ENCODE measurements around the gene ADGRA3. TPM values are rescaled to one million over a fixed set of nuclear protein-coding genes. Genes with fewer than 3 reads are reported as not detected.

Gene ADGRA3
- total RNA-seq, 2 experiments from 2014 or later, result 2.3 to 3.1 TPM

GRCh38 chr4:22490718-22491315, 25.0 kb downstream of the ADGRA3 start:
- ATAC-seq (no peak), DNase-seq (no peak)
- Mint-ChIP-seq H3K4me1 (ENCODE audit: low read depth) (no peaks in the 10 kb centered on the region), H3K36me3 (ENCODE audit: low read depth) (peaks cover 2% of the 10 kb centered on the region), H3K4me3 (no peak overlapping the region), H3K9me3 (ENCODE audit: insufficient read depth) (no peaks in the 10 kb centered on the region), H3K27me3 (ENCODE audit: low read depth) (no peaks in the 10 kb centered on the region), H3K27ac (no peak overlapping the region)
- ChIA-PET POLR2A (no interaction called here), CTCF (no interaction called here)

DNA sequence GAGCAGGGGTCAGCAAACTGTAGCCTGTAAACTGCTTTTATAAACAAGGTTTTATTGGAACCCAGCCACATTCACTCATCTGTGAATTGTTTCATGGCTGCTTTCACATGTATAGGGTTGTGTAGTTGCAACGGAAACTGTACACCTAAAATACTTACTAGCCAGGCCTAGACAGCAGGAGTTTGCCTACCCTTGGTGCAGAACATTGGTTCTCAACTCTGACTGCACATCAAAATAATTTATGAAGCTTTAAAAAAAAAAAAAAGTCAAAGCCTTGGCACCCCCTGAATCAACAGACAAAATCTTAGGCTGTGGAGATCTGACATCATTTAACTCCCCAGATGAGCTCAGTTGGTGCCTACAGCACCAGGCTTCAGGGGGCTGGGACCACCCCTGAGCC, 27.8 kb downstream of the ADGRA3 start:
- ChIA-PET POLR2A (no interaction called here), CTCF (no interaction called here)
- H3K36me3 Mint-ChIP-seq (ENCODE audit: low read depth), result peaks cover 2% of the 10 kb centered on the region

DNA sequence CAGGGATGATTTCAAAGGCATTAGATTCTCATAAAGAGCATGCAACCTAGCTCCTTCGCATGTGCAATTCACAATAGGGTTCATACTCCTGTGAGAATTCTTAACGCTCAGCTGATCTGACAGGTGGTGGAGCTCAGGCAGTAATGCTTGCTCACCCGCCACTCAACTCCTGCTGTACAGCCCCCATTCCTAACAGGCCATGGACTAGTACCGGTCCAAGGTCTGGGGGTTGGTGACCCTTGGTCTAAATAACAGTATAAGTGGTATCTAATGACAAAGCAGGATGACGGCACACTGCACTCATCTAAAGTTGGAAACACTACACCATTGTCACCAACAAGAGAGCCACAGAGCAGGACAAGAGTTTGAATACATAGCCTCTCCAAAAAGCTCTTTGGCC, 28.5 kb downstream of the ADGRA3 start:
- no peak overlapping the region for H3K27ac Mint-ChIP-seq
- no peak overlapping the region for H3K4me3 Mint-ChIP-seq

More for the DNA sequence above, 27.8 kb downstream of the ADGRA3 start:
- H3K27ac Mint-ChIP-seq, result no peak overlapping the region
- peaks cover 11% of the 10 kb centered on the region for H3K4me1 Mint-ChIP-seq (ENCODE audit: low read depth)
- no peaks in the 10 kb centered on the region for H3K9me3 Mint-ChIP-seq (ENCODE audit: insufficient read depth)
- no peak for ATAC-seq
- no peak overlapping the region for H3K4me3 Mint-ChIP-seq
- no peak for DNase-seq
- no peaks in the 10 kb centered on the region for H3K27me3 Mint-ChIP-seq (ENCODE audit: low read depth)

DNA sequence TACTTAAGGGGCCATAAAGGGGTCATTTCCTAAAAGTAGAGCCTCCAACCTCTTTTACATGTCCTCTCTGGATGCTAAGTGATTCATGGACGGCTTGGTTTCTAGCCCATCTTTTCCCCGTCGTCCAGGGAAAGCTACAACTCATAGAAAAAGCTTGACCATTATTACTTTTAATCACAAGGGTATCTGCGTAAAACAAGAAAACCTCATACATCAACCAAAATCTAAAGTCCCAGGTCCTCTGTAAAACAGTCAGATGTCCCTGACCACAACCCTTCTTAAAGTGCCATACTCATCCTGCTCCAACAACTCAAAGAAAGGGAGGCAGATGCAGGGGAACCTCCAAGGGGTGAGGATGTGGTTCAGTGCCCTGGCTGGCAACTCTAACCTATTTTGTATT, 29.6 kb downstream of the ADGRA3 start:
- Mint-ChIP-seq H3K4me1 (ENCODE audit: low read depth) (peaks cover 11% of the 10 kb centered on the region), H3K36me3 (ENCODE audit: low read depth) (peaks cover 2% of the 10 kb centered on the region), H3K4me3 (no peak overlapping the region), H3K27me3 (ENCODE audit: low read depth) (no peaks in the 10 kb centered on the region), H3K27ac (no peak overlapping the region), H3K9me3 (ENCODE audit: insufficient read depth) (no peaks in the 10 kb centered on the region)
- ChIA-PET CTCF (interaction anchor here (0.8 kb wide), 1 partner anchor 204 kb away, joined by 3 read pairs; no protein-coding TSS in a partner anchor), POLR2A (no interaction called here)
- DNase-seq, result no peak
- no peak for ATAC-seq

More for the DNA sequence above, 28.5 kb downstream of the ADGRA3 start:
- ATAC-seq (no peak), DNase-seq (no peak)
- Mint-ChIP-seq H3K4me1 (ENCODE audit: low read depth) (peaks cover 11% of the 10 kb centered on the region), H3K36me3 (ENCODE audit: low read depth) (peaks cover 2% of the 10 kb centered on the region), H3K9me3 (ENCODE audit: insufficient read depth) (no peaks in the 10 kb centered on the region), H3K27me3 (ENCODE audit: low read depth) (no peaks in the 10 kb centered on the region)
- CTCF ChIA-PET, result no interaction called here
- POLR2A ChIA-PET, result no interaction called here

- no peak for DNase-seq
- Mint-ChIP-seq H3K27me3 (ENCODE audit: low read depth) (no peaks in the 10 kb centered on the region), H3K27ac (no peak overlapping the region), H3K9me3 (ENCODE audit: insufficient read depth) (no peaks in the 10 kb centered on the region), H3K4me3 (no peak overlapping the region), H3K4me1 (ENCODE audit: low read depth) (peaks cover 11% of the 10 kb centered on the region), H3K36me3 (ENCODE audit: low read depth) (peaks cover 2% of the 10 kb centered on the region)
- ChIA-PET CTCF (interaction anchor here (0.6 to 0.8 kb wide), 2 partner anchors 29 to 204 kb away, joined by 3 read pairs; no protein-coding TSS in a partner anchor), POLR2A (interaction anchor here (0.6 kb wide), 1 partner anchor 471 kb away, joined by 3 read pairs; no protein-coding TSS in a partner anchor)
- no peak for ATAC-seq
Measured at GRCh38 chr4:22485737-22486136, 30.1 kb downstream of the ADGRA3 start.

GRCh38 chr4:22483551-22483981, 32.3 kb downstream of the ADGRA3 start:
- Mint-ChIP-seq H3K27me3 (ENCODE audit: low read depth) (no peaks in the 10 kb centered on the region), H3K4me1 (ENCODE audit: low read depth) (peaks cover 14% of the 10 kb centered on the region), H3K36me3 (ENCODE audit: low read depth) (no peaks in the 10 kb centered on the region), H3K9me3 (ENCODE audit: insufficient read depth) (no peaks in the 10 kb centered on the region), H3K27ac (no peak overlapping the region), H3K4me3 (no peak overlapping the region)
- CTCF ChIA-PET, result no interaction called here
- ATAC-seq (no peak), DNase-seq (no peak)
- POLR2A ChIA-PET, result no interaction called here

DNA sequence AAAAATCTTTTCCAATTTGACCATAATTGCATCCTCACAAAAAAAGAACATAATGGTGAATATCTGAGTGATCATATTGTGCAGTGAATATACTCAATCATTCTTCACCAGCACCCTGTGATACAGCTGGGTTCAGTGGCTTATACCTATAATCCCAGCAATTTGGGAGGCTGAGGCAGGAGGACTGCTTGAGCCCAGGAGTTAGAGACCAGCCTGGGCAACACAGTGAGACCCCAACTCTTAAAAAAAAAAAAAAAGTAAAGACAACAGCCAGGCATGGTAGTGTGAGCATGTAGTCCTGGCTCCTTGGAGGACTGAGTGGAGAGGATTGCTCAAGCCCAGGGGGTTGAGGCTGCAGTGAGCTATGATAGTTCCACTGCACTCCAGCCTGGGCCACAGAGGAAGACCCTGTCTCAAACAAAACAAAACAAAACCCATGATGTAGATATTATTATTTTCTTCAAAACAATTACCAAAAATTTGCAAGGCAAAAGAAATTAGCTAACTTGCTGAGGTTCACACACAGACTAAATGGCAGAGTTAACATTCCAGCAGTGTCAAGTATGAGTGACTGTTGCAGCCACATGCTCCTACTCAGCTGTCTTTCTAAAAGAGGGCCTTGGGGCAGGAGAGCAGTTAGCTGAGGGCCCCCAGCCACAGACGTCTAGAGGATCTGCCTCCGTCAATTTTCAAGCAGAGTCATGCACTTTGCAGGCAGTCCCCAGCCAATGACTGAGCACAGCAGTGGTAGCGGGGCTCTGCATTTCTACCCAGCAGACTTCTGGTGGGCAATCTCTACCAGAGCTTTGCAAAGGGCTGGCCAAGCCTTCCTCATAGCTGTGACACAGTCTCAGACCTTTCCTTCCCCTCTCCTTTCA, 33.4 kb downstream of the ADGRA3 start:
- H3K27me3 Mint-ChIP-seq (ENCODE audit: low read depth), result no peaks in the 10 kb centered on the region
- ChIA-PET CTCF (no interaction called here), POLR2A (no interaction called here)
- H3K4me1 Mint-ChIP-seq (ENCODE audit: low read depth), result peaks cover 22% of the 10 kb centered on the region
- no peaks in the 10 kb centered on the region for H3K36me3 Mint-ChIP-seq (ENCODE audit: low read depth)
- no peak overlapping the region for H3K4me3 Mint-ChIP-seq
- DNase-seq (no peak), ATAC-seq (no peak)
- no peaks in the 10 kb centered on the region for H3K9me3 Mint-ChIP-seq (ENCODE audit: insufficient read depth)
- H3K27ac Mint-ChIP-seq, result no peak overlapping the region

GRCh38 chr4:22480675-22481327, 35.1 kb downstream of the ADGRA3 start:
- DNase-seq (no peak), ATAC-seq (no peak)
- CTCF ChIA-PET, result no interaction called here
- Mint-ChIP-seq H3K27me3 (ENCODE audit: low read depth) (no peaks in the 10 kb centered on the region), H3K36me3 (ENCODE audit: low read depth) (no peaks in the 10 kb centered on the region), H3K27ac (no peak overlapping the region), H3K4me1 (ENCODE audit: low read depth) (peaks cover 22% of the 10 kb centered on the region), H3K4me3 (no peak overlapping the region), H3K9me3 (ENCODE audit: insufficient read depth) (no peaks in the 10 kb centered on the region)
- POLR2A ChIA-PET, result no interaction called here

- no peak for DNase-seq
- H3K4me3 Mint-ChIP-seq, result no peak overlapping the region
- peak overlapping the region; percentile 13 for H3K27ac Mint-ChIP-seq
- no peaks in the 10 kb centered on the region for H3K27me3 Mint-ChIP-seq (ENCODE audit: low read depth)
- peaks cover 10% of the 10 kb centered on the region for H3K4me1 Mint-ChIP-seq (ENCODE audit: low read depth)
- no peaks in the 10 kb centered on the region for H3K36me3 Mint-ChIP-seq (ENCODE audit: low read depth)
- ChIA-PET POLR2A (no interaction called here), CTCF (interaction anchor here (0.6 to 0.7 kb wide), 2 partner anchors 30 to 42 kb away, joined by 3 read pairs; no protein-coding TSS in a partner anchor)
- no peak for ATAC-seq
- H3K9me3 Mint-ChIP-seq (ENCODE audit: insufficient read depth), result no peaks in the 10 kb centered on the region
Measured at GRCh38 chr4:22478426-22478825, 37.4 kb downstream of the ADGRA3 start.

DNA sequence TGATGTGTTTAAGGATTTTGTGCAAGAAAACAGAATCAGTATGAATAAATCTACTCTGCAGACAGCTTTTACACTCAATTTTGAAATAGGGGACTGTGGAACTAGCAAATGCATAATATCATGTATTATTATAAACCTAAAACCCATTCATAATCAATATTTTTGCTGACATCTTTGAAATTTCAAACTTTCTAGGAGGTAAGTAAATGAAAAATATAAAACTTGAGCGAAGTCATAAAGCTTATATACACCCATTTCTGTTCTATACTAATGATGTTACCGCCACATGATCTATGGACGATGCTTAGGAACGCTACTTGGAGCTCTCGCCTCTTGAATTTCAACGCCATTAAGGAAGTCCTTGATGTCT, 38.1 kb downstream of the ADGRA3 start:
- DNase-seq (no peak), ATAC-seq (no peak)
- Mint-ChIP-seq H3K27me3 (ENCODE audit: low read depth) (no peaks in the 10 kb centered on the region), H3K27ac (no peak overlapping the region), H3K36me3 (ENCODE audit: low read depth) (no peaks in the 10 kb centered on the region), H3K4me1 (ENCODE audit: low read depth) (peaks cover 10% of the 10 kb centered on the region), H3K4me3 (no peak overlapping the region), H3K9me3 (ENCODE audit: insufficient read depth) (no peaks in the 10 kb centered on the region)
- ChIA-PET CTCF (interaction anchor here (0.6 to 0.7 kb wide), 2 partner anchors 30 to 41 kb away, joined by 3 read pairs; no protein-coding TSS in a partner anchor), POLR2A (no interaction called here)

DNA sequence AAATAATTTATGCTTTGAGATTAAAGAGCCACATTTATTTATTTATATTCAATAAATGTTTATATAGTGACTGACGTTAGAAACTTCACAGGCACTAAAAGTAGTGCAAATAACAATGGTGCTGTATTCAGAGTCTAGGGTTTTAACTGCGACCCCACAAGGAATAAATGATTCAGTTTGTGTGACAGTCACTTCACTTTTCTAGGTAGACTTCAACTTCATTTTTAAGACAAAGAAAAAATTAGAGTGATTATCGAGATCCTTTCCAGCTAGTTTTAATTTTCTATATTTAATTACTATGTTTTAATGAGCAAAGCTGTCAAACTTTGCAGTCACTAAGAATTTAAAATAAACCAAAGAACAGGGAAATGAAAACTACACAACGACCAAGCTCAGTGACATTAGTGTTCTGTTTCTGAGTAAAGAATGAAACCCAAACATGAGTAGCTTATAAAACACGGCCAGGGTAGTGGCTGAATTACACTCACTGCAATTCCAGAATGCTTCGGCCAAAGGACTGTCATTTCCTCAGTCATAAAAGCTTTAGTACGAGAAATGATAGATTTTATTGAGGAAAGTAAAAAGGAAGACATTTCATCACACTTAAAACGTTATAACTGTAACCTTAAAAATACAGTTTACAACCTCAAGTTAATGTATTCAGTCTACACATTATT, 38.6 kb downstream of the ADGRA3 start:
- ChIA-PET CTCF (no interaction called here), POLR2A (no interaction called here)
- Mint-ChIP-seq H3K36me3 (ENCODE audit: low read depth) (no peaks in the 10 kb centered on the region), H3K27me3 (ENCODE audit: low read depth) (no peaks in the 10 kb centered on the region), H3K4me3 (no peak overlapping the region), H3K27ac (no peak overlapping the region), H3K9me3 (ENCODE audit: insufficient read depth) (no peaks in the 10 kb centered on the region), H3K4me1 (ENCODE audit: low read depth) (peaks cover 10% of the 10 kb centered on the region)
- DNase-seq (no peak), ATAC-seq (no peak)

- H3K27me3 Mint-ChIP-seq (ENCODE audit: low read depth), result no peaks in the 10 kb centered on the region
- ATAC-seq, result no peak
- H3K9me3 Mint-ChIP-seq (ENCODE audit: insufficient read depth), result no peaks in the 10 kb centered on the region
- DNase-seq, result no peak
- peaks cover 10% of the 10 kb centered on the region for H3K4me1 Mint-ChIP-seq (ENCODE audit: low read depth)
- CTCF ChIA-PET, result no interaction called here
- H3K27ac Mint-ChIP-seq, result no peak overlapping the region
- H3K36me3 Mint-ChIP-seq (ENCODE audit: low read depth), result no peaks in the 10 kb centered on the region
- H3K4me3 Mint-ChIP-seq, result no peak overlapping the region
- POLR2A ChIA-PET, result no interaction called here
Measured at GRCh38 chr4:22476011-22476410, 39.9 kb downstream of the ADGRA3 start.

Measured in activated CD8-positive, alpha-beta T cell treated with anti-CD3 and anti-CD28 coated beads, Interleukin-2, amount 10 ng/mL, durations not matched to agents 7 days and 5 days (primary cell).